ENCODE data around the gene FBXL15. TPM values are rescaled to one million over a fixed set of nuclear protein-coding genes. Genes with fewer than 3 reads are reported as not detected.

FBXL15 gene
- total RNA-seq, 1 donor from 2014 or later, result 20.2 TPM

- no peak for DNase-seq (ENCODE audit: low spot score)
Observed at GRCh38 chr10:102425444-102425843, 4.8 kb downstream of the FBXL15 start.

GRCh38 chr10:102426803-102427287 lies 6.2 kb downstream of the FBXL15 start:
- DNase-seq (ENCODE audit: low spot score), result no peak

- no peak for DNase-seq (ENCODE audit: low spot score)
Observed at GRCh38 chr10:102429468-102429867, 8.8 kb downstream of the FBXL15 start.

GRCh38 chr10:102431452-102432124 lies 11.0 kb downstream of the FBXL15 start:
- DNase-seq (ENCODE audit: low spot score), result peak; percentile 30

GRCh38 chr10:102432162-102432950 lies 11.7 kb downstream of the FBXL15 start, which contains the start of gene CUEDC2:
Gene CUEDC2, minus strand, starts transcription at chr10:102432574. Its CDS starts 7,386 bp downstream, at chr10:102425188.
- DNase-seq (ENCODE audit: low spot score), result peak; percentile 99

- DNase-seq (ENCODE audit: low spot score), result no peak
Observed at GRCh38 chr10:102433619-102434046, 13.0 kb downstream of the FBXL15 start.

GRCh38 chr10:102434394-102435132 lies 13.9 kb downstream of the FBXL15 start:
- DNase-seq (ENCODE audit: low spot score), result peak; percentile 41

GRCh38 chr10:102435133-102435497 lies 14.5 kb downstream of the FBXL15 start:
- DNase-seq (ENCODE audit: low spot score), result no peak

- no peak for DNase-seq (ENCODE audit: low spot score)
Observed at GRCh38 chr10:102435529-102436233, 15.0 kb downstream of the FBXL15 start.

- DNase-seq (ENCODE audit: low spot score), result no peak
Observed at GRCh38 chr10:102436312-102436711, 15.7 kb downstream of the FBXL15 start.

GRCh38 chr10:102437515-102437914 lies 16.9 kb downstream of the FBXL15 start:
- no peak for DNase-seq (ENCODE audit: low spot score)

GRCh38 chr10:102438374-102438773 lies 17.7 kb downstream of the FBXL15 start:
- no peak for DNase-seq (ENCODE audit: low spot score)

GRCh38 chr10:102444851-102445250 lies 24.2 kb downstream of the FBXL15 start:
- no peak for DNase-seq (ENCODE audit: low spot score)

GRCh38 chr10:102449321-102450123 lies 28.9 kb downstream of the FBXL15 start:
- peak; percentile 61 for DNase-seq (ENCODE audit: low spot score)

GRCh38 chr10:102450124-102450373 lies 29.4 kb downstream of the FBXL15 start:
- DNase-seq (ENCODE audit: low spot score), result no peak

GRCh38 chr10:102450374-102451104 lies 29.9 kb downstream of the FBXL15 start:
- DNase-seq (ENCODE audit: low spot score), result peak; percentile 84

- DNase-seq (ENCODE audit: low spot score), result no peak
Observed at GRCh38 chr10:102451105-102451969, 30.7 kb downstream of the FBXL15 start, which contains the start of gene C10orf95. Gene C10orf95, minus strand, starts transcription at chr10:102451543. Its CDS starts 450 bp downstream, at chr10:102451093.

- DNase-seq (ENCODE audit: low spot score), result no peak
Observed at GRCh38 chr10:102452672-102453340, 32.2 kb downstream of the FBXL15 start.

Measured in umbilical cord (tissue), 2 donors.